HepG2 (cell line): Measurements from ENCODE around the gene CAPN10. TPM values are rescaled to one million over a fixed set of nuclear protein-coding genes. Genes with fewer than 3 reads are reported as not detected.

Source experiments
- CSRNP1 ChIP-seq: sonication (generic); formaldehyde crosslinking; IDR thresholded peaks from 2 replicates; pipeline ENCODE4 v1.8.1; 2023; ENCODE audit warnings: mild to moderate bottlenecking, missing genetic modification reagents
- EZH2 ChIP-seq: conservative IDR thresholded peaks from 2 replicates; pipeline ENCODE4 v1.6.1; 2012; ENCODE audit warnings: mild to moderate bottlenecking, low read depth, low read length, moderate library complexity
- GLI4 ChIP-seq: sonication (generic); formaldehyde crosslinking; IDR thresholded peaks from 2 replicates; pipeline ENCODE4 v1.5.1; 2020; ENCODE audit warnings: missing genetic modification reagents, mild to moderate bottlenecking, moderate library complexity, borderline replicate concordance
- HIVEP1 ChIP-seq: sonication (generic); formaldehyde crosslinking; IDR thresholded peaks from 2 replicates; pipeline ENCODE4 v1.4.0; 2020; ENCODE audit warnings: mild to moderate bottlenecking, missing genetic modification reagents
- KDM4B ChIP-seq: sonication (generic); formaldehyde crosslinking; IDR thresholded peaks from 2 replicates; pipeline ENCODE4 v1.4.0; 2020; ENCODE audit warnings: missing genetic modification reagents
- KLF15 ChIP-seq: sonication (generic); formaldehyde crosslinking; IDR thresholded peaks from 2 replicates; pipeline ENCODE4 v1.8.1; 2023; ENCODE audit warnings: borderline replicate concordance, mild to moderate bottlenecking, inconsistent platforms, missing genetic modification reagents, mixed read lengths
- MAFF ChIP-seq: IDR thresholded peaks from 2 replicates; pipeline ENCODE4 v1.6.1; 2011; ENCODE audit warnings: low read depth, low read length, improper control_type of control experiment
- MIER3 ChIP-seq: IDR thresholded peaks from 2 replicates; pipeline ENCODE4 v1.6.1; 2016; ENCODE audit warnings: missing compliant biosample characterization, borderline replicate concordance
- MIXL1 ChIP-seq: IDR thresholded peaks from 2 replicates; pipeline ENCODE4 v1.6.1; 2016
- MTA1 ChIP-seq: sonication (generic); formaldehyde crosslinking; IDR thresholded peaks from 2 replicates; pipeline ENCODE4 v1.4.0; 2020; ENCODE audit warnings: missing genetic modification reagents, mild to moderate bottlenecking, borderline replicate concordance
- POGZ ChIP-seq: sonication (generic); formaldehyde crosslinking; IDR thresholded peaks from 2 replicates; pipeline ENCODE4 v1.4.0; 2020; ENCODE audit warnings: mild to moderate bottlenecking, missing genetic modification reagents
- SAP130 ChIP-seq: IDR thresholded peaks from 2 replicates; pipeline ENCODE4 v1.6.1; 2016; ENCODE audit warnings: low read depth
- SP5 ChIP-seq: IDR thresholded peaks from 2 replicates; pipeline ENCODE4 v1.6.1; 2016; ENCODE audit warnings: low read depth, borderline replicate concordance
- SRF ChIP-seq: IDR thresholded peaks from 2 replicates; pipeline ENCODE4 v1.6.1; 2011; ENCODE audit warnings: mild to moderate bottlenecking, low read depth, low read length, moderate library complexity
- SUZ12 ChIP-seq: fragments of 150-350 bp; IDR thresholded peaks from 2 replicates; pipeline ENCODE4 v1.6.1; 2014; ENCODE audit warnings: low read depth, low read length
- U2AF2 ChIP-seq: fragments of 200-400 bp; formaldehyde crosslinking; IDR thresholded peaks from 2 replicates; pipeline ENCODE4 v1.6.1; 2017; ENCODE audit warnings: low read depth, mild to moderate bottlenecking, low read length
- ZBTB26 ChIP-seq: IDR thresholded peaks from 2 replicates; pipeline ENCODE4 v1.6.1; 2016; ENCODE audit warnings: missing compliant biosample characterization, missing genetic modification reagents, borderline replicate concordance
- ZNF138 ChIP-seq: sonication (generic); formaldehyde crosslinking; IDR thresholded peaks from 2 replicates; pipeline ENCODE4 v1.5.0; 2020; ENCODE audit warnings: mild to moderate bottlenecking, low read depth, missing genetic modification reagents
- ZNF160 ChIP-seq: sonication (generic); formaldehyde crosslinking; IDR thresholded peaks from 2 replicates; pipeline ENCODE4 v1.8.0; 2022; ENCODE audit warnings: mild to moderate bottlenecking, inconsistent platforms, missing genetic modification reagents
- ZNF431 ChIP-seq: sonication (generic); formaldehyde crosslinking; IDR thresholded peaks from 2 replicates; pipeline ENCODE4 v1.9.0; 2022; ENCODE audit warnings: missing genetic modification reagents, low read depth, mild to moderate bottlenecking, borderline replicate concordance
- polyA plus RNA-seq, 8 experiments: library from polyadenylated mRNA; depleted of rRNA in 3 of 8; stranded (reverse) in 7 of 8; unstranded in 1 of 8; fragments of >200 nt; fragmentation: Illumina TruSeq in 4 of 8; extraction: Trizol in 4 of 8; gene quantifications; 2 replicates each; pipeline versions ENCODE4 v1.2.1 to v1.2.3, GENCODE V29; 2011 to 2016; ENCODE audit warnings: low read depth in 4 of 8, missing spikeins in 1 of 8, mixed read lengths in 1 of 8; ENCODE audit not compliant: insufficient read depth in 1 of 8
- total RNA-seq, 5 experiments: library from RNA; depleted of rRNA; stranded (reverse); fragments of >200 nt; fragmentation: Illumina TruSeq; extraction: Trizol; gene quantifications; 2 replicates each; pipeline ENCODE4 v1.2.3, GENCODE V29; 2016; ENCODE audit warnings: low read depth in 1 of 5
- TF ChIP-seq, protein P1 (sequence below): sonication (generic); formaldehyde crosslinking; IDR thresholded peaks from 2 replicates; pipeline ENCODE4 v1.4.0; 2020; ENCODE audit warnings: missing genetic modification reagents
- TF ChIP-seq, protein P2 (sequence below): sonication (generic); IDR thresholded peaks from 2 replicates; pipeline ENCODE4 v1.6.1; 2016; ENCODE audit warnings: low read depth, borderline replicate concordance
- TF ChIP-seq, protein P3 (sequence below): sonication (generic); formaldehyde crosslinking; IDR thresholded peaks from 2 replicates; pipeline ENCODE4 v1.5.0; 2020; ENCODE audit warnings: mild to moderate bottlenecking, missing genetic modification reagents, moderate library complexity

Gene CAPN10
- total and polyA plus RNA-seq, 2 of the 13 experiments (the other 11 are each of a cell fraction or from before 2014, with no cell fraction given), result 27.6 to 32.4 TPM

- TF ChIP-seq, protein P1, sequence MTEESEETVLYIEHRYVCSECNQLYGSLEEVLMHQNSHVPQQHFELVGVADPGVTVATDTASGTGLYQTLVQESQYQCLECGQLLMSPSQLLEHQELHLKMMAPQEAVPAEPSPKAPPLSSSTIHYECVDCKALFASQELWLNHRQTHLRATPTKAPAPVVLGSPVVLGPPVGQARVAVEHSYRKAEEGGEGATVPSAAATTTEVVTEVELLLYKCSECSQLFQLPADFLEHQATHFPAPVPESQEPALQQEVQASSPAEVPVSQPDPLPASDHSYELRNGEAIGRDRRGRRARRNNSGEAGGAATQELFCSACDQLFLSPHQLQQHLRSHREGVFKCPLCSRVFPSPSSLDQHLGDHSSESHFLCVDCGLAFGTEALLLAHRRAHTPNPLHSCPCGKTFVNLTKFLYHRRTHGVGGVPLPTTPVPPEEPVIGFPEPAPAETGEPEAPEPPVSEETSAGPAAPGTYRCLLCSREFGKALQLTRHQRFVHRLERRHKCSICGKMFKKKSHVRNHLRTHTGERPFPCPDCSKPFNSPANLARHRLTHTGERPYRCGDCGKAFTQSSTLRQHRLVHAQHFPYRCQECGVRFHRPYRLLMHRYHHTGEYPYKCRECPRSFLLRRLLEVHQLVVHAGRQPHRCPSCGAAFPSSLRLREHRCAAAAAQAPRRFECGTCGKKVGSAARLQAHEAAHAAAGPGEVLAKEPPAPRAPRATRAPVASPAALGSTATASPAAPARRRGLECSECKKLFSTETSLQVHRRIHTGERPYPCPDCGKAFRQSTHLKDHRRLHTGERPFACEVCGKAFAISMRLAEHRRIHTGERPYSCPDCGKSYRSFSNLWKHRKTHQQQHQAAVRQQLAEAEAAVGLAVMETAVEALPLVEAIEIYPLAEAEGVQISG, result no peak
- TF ChIP-seq SUZ12 (no peak), ZNF138 (CRISPR knock-in tag) (no peak), KLF15 (CRISPR knock-in tag) (no peak), MAFF (no peak), SAP130 (CRISPR knock-in tag) (peak; percentile 40; the same call in 1 of the 2 replicates), SP5 (no peak), HIVEP1 (CRISPR knock-in tag) (no peak), ZNF160 (CRISPR knock-in tag) (no peak), MIER3 (CRISPR knock-in tag) (no peak), ZBTB26 (CRISPR knock-in tag) (no peak), U2AF2 (no peak), MTA1 (CRISPR knock-in tag) (no peak), POGZ (CRISPR knock-in tag) (no peak), KDM4B (CRISPR knock-in tag) (no peak), EZH2 (no peak), SRF (peak; percentile 90), MIXL1 (CRISPR knock-in tag) (no peak), CSRNP1 (CRISPR knock-in tag) (0 out of 2 replicates have a peak, but pooled peaks have one; percentile 36), ZNF431 (no peak), GLI4 (CRISPR knock-in tag) (no peak)
- TF ChIP-seq, protein P2, sequence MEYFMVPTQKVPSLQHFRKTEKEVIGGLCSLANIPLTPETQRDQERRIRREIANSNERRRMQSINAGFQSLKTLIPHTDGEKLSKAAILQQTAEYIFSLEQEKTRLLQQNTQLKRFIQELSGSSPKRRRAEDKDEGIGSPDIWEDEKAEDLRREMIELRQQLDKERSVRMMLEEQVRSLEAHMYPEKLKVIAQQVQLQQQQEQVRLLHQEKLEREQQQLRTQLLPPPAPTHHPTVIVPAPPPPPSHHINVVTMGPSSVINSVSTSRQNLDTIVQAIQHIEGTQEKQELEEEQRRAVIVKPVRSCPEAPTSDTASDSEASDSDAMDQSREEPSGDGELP, result peak; percentile 49; the same call in 1 of the 2 replicates
- TF ChIP-seq, protein P3, sequence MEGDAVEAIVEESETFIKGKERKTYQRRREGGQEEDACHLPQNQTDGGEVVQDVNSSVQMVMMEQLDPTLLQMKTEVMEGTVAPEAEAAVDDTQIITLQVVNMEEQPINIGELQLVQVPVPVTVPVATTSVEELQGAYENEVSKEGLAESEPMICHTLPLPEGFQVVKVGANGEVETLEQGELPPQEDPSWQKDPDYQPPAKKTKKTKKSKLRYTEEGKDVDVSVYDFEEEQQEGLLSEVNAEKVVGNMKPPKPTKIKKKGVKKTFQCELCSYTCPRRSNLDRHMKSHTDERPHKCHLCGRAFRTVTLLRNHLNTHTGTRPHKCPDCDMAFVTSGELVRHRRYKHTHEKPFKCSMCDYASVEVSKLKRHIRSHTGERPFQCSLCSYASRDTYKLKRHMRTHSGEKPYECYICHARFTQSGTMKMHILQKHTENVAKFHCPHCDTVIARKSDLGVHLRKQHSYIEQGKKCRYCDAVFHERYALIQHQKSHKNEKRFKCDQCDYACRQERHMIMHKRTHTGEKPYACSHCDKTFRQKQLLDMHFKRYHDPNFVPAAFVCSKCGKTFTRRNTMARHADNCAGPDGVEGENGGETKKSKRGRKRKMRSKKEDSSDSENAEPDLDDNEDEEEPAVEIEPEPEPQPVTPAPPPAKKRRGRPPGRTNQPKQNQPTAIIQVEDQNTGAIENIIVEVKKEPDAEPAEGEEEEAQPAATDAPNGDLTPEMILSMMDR (CRISPR knock-in tag), result no peak
Observed at GRCh38 chr2:240584486-240585031, 2.0 kb upstream of the CAPN10 start (continued).
